HL-60 (cell line): ENCODE data around the gene AHI1.

ENCODE experiments used
- DNase-seq, 2 experiments: peaks; one replicate each; pipeline ENCODE4 v3.0.0-alpha.2; 2010 to 2020; ENCODE audit warnings: low read depth in 1 of 2, low spot score in 1 of 2
- H3K27ac ChIP-seq: fragments of 250-450 bp; sonication (Bioruptor Pico); replicated peaks from 2 replicates; pipeline ENCODE4 v1.5.1; 2020; ENCODE audit warnings: mild to moderate bottlenecking, moderate library complexity
- H3K27me3 ChIP-seq: fragments of 250-450 bp; sonication (Bioruptor Pico); 2 replicates; pipeline ENCODE4 v1.5.1; 2021; ENCODE audit warnings: mild to moderate bottlenecking, moderate library complexity; ENCODE audit not compliant: insufficient read depth, poor library complexity, severe bottlenecking
- H3K4me3 ChIP-seq: replicated peaks from 2 replicates; pipeline ENCODE4 v1.5.1; 2011; ENCODE audit warnings: mild to moderate bottlenecking, control low read depth, low read length; ENCODE audit not compliant: insufficient read depth
- CTCF ChIP-seq: IDR thresholded peaks from one replicate; pipeline ENCODE4 v1.5.1; 2011; ENCODE audit warnings: low read length, control low read depth, inconsistent platforms; ENCODE audit not compliant: insufficient read depth
- GABPA ChIP-seq: IDR thresholded peaks from 2 replicates; pipeline ENCODE4 v1.6.1; 2012; ENCODE audit warnings: low read depth
- POLR2AphosphoS5 ChIP-seq: IDR thresholded peaks from 2 replicates; pipeline ENCODE4 v1.6.1; 2012; ENCODE audit warnings: low read depth
- REST ChIP-seq: IDR thresholded peaks from 2 replicates; pipeline ENCODE4 v1.6.1; 2012; ENCODE audit warnings: low read depth; ENCODE audit not compliant: insufficient replicate concordance
- SPI1 ChIP-seq: IDR thresholded peaks from 2 replicates; pipeline ENCODE4 v1.6.1; 2012; ENCODE audit warnings: low read depth, mild to moderate bottlenecking, borderline replicate concordance

AHI1 gene

GRCh38 chr6:135465903-135466302, 31.6 kb downstream of the AHI1 start:
- H3K27me3 ChIP-seq = no peaks in the 10 kb centered on the region
- H3K27ac ChIP-seq = no peak overlapping the region
- TF ChIP-seq POLR2AphosphoS5 (no peak), GABPA (no peak), CTCF (no peak), REST (no peak), SPI1 (no peak)
- no peak for DNase-seq
- no peak overlapping the region for H3K4me3 ChIP-seq

DNA sequence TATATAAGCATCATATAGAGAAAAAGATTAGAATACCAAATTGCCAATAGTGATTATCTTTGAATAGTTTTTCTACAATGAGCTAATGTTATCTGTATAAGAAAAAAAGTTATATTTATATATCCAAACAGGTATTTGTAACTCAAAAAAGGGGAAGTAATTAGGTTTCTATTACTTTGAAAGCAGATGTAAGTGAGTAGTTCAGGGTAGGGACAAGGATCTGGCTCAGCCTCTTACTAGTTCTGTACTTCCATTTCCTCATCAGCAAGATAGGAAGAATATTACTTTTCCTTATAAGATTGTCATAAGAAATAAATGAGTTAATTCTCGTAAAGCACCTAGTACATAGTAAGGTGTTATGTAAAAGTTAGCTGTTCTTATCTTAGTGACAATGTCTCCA, 32.2 kb downstream of the AHI1 start:
- DNase-seq = no peak
- TF ChIP-seq REST (no peak), SPI1 (no peak), GABPA (no peak), POLR2AphosphoS5 (no peak), CTCF (no peak)

GRCh38 chr6:135464634-135465033, 32.9 kb downstream of the AHI1 start:
- TF ChIP-seq SPI1 = no peak
- no peak for TF ChIP-seq GABPA
- no peak for TF ChIP-seq REST
- no peak for TF ChIP-seq CTCF
- no peak for TF ChIP-seq POLR2AphosphoS5
- no peak for DNase-seq
- no peak overlapping the region for H3K27ac ChIP-seq
- no peaks in the 10 kb centered on the region for H3K27me3 ChIP-seq
- H3K4me3 ChIP-seq = no peak overlapping the region

More for the DNA sequence above, 32.2 kb downstream of the AHI1 start:
- H3K4me3 ChIP-seq = no peak overlapping the region
- H3K27ac ChIP-seq = no peak overlapping the region
- H3K27me3 ChIP-seq = no peaks in the 10 kb centered on the region
